NCI-H2171 treated with DMSO at 0.1 percent for 48 hours (cell line): ENCODE data around the gene MAP4K2.

Source experiments
- DNase-seq: peaks from one replicate; lab custom pipeline; 2025; lab: John Stamatoyannopoulos, UW

Gene MAP4K2

DNA sequence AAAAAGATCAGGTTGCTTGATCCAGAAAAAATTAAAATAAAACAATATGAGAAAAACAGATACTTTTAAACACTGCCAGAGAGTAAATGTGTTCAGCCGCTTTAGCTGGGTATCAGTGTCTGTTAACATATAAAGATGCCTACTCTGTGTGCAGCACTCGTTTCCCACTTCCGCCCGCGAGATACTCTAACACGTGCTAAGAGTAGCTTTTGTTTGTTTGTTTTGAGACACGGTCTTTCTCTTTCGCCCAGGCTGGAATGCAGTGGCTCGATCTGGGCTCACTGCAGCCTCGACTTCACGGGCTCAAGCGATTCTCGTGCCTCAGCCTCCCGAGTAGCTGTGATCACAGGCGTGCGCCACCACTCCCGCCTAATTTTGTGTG, 7.9 kb upstream of the MAP4K2 start:
- no peak for DNase-seq

DNA sequence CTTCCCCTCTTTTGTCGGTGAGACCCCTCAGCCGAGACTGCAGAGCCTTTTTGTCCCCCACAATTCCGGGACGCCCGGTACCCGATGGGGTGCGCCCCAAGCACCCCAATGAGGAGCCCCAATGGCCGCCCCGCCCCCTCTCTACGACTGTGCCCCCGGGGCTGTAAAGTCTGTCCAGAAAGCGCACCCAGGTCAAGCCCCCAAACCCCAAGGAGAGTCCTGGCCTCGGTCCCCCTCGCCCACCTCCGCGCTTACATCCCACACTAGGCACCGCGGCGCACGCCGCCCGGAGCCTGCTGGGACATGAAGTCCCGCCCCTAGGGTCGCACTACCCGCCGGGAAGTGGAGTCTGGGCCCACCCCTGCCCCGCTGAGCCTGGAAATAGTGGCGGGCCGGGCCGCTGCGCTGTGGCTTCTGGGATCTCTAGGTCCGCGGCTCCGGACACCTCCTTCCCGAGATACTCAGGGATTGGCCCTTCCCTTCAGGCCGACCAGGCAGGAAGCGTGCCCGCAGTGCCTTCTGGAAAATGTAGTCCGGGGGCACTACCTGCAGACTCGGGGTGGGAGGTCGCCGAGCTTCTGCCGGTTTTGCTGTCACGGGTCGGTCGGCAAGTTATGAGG, 7.4 kb upstream of the MAP4K2 start, which contains the start of gene MEN1:
TSS of gene MEN1 (minus strand) at position 281 of the 620 bp plus-strand sequence. CDS start 442 bp downstream, outside the sequence.
- DNase-seq, result peak; percentile 97

DNA sequence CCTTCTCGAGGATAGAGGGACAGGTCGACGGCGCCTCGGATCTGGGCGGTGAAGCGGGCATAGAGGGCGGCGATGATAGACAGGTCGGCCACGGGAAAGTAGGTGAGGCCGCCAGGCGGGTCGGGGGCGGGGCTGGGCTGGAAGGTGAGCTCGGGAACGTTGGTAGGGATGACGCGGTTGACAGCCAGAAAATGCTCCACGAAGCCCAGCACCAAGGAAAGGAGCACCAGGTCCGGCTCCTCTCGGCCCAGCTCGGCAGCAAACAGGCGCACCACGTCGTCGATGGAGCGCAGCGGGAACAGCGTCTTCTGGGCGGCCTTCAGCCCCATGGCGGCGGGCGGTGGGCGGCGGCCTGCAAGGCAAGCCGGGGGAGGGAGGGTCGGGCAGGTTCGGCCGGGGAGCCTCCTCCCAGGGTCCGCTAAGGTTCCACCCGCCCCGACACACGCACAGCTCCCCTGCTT, 6.8 kb upstream of the MAP4K2 start:
- peak; percentile 11 for DNase-seq

DNA sequence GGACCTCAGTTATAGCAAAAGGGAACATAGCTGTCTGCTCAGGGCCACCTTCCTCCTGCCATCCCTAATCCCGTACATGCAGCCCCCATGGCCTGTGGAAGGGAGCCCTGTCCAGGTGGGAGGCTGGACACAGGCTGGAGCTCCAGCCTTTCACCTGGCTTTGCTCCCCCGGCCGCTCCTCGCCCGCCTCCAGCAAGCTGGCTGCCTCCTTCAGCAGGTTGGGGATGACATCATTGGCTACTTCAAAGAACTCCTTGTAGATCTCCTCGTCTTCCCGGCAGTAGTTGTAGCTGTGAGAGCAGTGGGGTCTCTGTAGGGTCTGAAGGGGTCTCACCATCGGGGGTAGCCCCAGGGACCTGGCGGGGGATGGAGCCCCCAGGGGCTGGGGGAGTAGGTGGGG, 2.5 kb upstream of the MAP4K2 start:
- DNase-seq, result no peak

DNA sequence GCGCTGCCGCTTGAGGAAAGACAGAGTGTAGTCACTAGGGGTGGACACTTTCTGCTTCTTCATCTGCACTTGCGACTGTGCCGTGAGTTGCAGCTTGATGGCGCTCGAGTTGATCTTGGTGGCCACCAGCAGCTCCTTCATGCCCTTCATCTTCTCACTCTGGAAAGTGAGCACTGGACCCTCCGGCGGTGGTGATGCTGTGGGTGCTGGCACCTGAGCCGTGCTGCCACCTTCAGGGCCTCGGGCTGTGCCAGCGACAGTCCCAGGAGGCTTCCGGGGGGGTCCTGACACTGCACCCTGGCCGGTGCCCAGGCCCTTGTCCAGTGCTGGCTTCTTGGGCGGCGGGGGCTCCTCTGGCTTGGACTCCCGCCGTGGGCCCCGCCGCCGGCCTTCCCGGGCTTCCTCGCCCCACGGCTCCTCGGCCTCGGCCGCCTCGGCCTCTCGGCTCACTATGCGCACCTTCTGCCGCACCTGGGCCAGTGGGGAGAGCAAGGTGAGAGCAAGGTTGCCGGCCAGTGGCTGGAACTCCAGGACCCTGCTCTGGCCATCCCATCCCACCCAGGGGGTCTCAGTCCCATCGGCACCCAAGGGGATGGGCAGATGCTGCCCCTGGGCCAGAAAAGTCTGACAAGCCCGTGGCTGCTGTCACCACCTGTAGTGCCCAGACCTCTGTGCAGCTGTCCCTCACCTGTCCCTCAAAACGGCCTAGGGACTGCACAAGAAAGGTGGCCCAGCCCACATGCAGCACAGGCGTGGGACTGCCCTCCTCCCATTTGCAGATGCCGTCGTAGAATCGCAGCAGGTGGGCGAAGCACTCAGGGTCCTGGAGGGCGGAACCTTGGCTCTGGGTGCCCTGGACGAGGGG, 1.6 kb upstream of the MAP4K2 start:
- no peak for DNase-seq

DNA sequence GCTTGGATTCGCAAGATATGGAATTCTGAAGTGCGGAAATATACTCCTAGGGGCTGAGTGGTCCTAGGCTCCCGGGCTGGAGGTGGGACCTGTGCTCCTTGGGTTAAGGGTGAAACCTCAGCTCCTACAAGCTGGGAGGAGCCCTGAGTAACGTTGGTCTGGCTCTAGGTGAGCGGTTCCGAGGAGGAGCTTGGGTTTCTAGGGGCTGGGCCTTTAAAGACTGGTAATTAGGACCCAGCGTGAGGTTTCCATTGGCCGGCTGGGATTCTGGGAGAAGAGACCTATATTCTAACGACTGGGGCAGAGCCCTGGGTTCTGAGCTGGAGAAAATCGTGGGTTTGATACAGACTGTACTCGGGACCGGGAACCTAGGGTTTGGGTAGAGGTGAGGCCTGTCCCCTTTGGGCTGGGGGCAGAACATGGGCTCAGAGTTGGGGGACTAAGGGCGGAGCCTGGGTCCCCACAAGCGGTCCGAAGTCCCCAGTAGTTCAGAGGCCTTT, 882 bp upstream of the MAP4K2 start:
- DNase-seq, result no peak

DNA sequence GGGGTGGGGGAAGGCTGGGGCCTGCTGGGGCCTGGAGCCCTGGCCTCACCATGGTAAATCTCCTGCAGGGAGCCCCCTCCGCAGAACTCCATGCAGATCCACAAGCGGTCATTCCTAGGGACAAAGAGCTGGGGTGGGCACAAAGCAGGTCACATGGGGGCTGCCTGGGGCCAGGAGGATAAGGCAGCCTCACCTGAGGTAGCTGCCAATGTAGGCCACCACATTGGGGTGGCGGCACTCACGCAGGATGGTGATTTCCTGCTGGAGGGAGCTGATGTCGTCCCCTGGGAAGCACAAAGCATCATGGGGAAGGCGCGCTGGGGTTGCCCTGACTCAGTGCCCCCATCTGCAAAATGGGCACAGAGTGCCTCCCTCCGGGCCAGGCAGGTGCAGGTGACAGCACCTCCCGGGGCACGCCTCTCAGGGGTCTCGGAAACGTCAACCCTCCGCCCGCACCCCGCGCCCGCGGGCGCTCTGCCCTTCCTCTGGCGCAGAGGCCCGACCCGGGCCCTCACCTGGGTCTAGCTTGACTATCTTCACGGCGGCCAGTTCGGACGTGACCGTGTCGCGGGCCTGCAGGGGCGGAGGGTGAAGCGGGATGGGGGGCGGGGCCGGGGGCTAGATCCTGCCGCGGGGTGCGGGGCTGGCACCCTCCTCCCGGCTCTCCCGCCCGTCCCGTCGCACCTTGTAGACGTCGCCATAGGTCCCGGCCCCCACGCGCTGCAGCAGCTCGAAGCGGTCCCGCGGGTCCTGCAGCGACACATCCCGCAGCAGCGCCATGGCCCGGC, 450 bp downstream of the MAP4K2 start:
- no peak for DNase-seq

DNA sequence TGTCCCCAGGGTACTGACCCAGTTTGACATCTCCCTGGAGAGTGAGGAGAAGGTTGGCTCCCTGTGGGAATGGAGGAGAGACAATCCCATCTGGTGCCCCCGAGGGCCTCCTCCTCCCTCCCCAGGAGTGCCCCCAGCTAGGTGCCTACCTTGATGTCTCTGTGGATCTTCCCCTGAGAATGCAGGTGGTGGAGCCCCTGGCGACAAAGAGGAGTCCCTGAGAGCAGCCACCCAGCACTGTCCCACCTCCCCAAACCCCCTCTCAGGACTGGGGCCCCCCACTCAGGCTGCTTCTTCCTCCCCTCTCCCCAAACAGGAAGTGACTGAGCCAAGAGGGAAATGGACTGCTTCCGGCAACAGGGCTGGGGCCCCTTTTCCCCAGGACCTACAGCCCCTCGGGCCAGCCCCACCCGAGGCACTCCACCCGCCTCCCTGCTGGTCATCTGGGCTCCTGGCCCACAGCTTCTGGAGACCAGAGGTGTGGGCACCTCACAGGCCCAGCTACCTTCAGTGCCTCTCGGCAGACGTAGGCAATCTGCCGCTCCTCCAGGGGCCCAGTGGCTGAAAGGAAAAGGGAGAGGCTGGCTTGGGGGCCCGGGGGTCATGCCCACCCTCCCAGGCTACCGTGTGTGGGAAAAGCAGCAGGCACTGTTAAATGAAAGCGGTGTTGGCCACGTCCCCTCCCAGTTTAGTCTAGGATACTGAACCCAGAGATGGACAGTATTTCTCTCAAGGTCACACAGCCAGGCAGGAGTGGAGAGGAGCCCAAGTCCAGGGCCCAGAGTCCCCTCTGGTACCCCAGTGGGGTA, 1.2 kb downstream of the MAP4K2 start:
- DNase-seq, result no peak

DNA sequence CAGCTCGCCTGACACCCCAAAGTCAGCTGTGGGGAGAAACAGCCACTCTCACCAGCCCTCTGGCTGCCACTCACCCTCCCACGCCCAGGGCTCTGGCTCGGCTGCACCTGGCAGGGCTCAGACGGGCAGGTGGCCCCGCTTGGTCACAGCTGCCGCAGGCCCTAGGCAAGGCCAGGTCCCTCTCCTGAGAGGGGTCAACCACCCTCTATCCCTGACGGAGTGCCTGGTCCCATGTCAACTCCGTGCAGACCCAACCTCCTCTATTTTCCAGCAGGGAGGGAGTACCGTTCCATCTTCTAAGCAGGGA, 1.9 kb downstream of the MAP4K2 start:
- no peak for DNase-seq

DNA sequence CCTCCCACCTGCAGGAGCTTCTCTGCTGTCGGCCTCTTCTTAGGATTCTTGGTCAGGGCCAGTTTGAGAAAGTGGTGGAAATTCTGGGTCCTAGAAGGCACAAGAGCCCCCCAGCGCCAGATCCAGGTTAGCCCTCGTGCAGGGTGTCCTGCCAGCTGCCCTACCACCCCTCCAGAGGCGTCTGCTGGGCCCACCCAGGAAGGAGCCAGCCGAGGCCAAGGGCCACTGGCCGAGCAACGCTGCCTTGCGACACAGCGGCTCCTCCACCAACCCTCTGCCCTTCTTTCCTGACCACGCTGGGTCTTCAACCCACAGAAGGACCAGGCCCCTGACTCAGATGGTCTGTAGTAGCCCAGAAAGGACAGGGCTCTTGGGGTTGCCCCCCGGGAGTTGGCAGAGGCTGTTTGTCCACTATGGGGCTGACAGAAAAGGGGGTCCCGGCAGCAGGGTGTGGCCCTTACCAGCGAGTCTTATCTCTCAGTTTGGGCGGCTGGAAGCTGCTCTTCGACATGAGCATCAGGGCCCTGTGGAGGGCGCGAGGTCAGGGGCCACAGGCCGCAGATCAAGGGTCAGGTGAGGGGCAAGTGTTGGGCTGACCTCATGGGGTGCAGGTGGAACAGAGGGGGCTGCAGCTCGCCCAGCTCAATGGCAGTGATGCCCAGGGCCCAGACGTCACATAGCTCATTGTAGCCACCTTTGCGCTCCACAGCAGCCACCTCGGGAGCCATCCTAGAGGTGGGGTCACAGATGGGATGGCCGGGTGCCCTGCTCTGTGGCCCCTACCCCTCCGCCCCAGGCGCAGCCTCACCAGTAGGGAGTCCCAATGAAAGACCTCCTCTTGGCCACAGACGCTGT, 2.5 kb downstream of the MAP4K2 start:
- DNase-seq, result no peak

DNA sequence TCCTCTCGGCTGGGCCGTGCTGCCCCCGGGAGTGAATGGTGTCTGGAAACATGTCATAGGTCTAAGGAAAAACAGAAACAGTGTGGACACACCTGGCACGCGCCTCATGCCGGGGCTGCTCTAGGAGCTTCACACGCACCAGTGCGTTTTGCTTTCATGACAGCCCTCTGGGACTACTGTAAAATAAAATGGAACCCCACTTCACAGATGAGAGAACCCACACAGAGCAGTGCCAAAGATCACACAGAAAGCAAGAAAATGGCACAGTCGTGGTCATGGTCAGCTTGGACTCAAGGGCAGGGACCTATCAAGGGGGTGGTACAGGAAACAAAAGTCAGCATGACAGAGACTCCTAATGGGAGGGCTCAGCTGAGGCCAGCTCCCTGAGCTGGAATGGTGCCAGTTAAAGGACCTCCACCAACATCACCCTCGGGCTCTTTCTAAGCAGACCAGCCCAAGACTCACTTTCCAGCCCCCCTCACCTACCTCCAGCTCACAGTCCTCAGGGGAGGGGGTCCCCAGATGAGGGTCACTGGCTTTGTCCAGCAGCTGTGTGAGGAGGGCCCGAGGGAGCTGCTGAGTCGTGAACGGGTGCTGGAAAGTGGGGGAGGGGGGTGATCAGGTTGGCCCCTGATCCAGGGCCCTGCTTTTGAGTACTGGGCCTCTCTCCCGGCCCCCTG, 3.3 kb downstream of the MAP4K2 start:
- no peak for DNase-seq

DNA sequence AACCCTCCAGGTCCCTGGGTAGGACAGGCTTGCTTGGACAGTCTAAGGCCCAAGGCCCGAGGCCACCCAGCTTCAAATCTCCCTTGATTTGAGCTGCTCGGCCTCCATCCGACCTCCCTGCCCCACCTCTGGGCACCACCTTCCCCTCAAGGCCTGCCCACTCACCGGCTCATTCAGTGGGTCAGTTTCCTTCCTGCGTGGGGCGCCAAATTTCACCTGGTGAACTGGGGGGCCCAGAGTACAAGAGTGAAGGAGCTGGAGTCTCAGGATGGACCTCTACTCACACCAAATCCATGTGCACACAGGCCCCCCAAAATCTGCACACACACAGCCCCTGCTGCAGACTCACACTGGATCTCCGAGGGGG, 3.8 kb downstream of the MAP4K2 start:
- DNase-seq, result no peak

DNA sequence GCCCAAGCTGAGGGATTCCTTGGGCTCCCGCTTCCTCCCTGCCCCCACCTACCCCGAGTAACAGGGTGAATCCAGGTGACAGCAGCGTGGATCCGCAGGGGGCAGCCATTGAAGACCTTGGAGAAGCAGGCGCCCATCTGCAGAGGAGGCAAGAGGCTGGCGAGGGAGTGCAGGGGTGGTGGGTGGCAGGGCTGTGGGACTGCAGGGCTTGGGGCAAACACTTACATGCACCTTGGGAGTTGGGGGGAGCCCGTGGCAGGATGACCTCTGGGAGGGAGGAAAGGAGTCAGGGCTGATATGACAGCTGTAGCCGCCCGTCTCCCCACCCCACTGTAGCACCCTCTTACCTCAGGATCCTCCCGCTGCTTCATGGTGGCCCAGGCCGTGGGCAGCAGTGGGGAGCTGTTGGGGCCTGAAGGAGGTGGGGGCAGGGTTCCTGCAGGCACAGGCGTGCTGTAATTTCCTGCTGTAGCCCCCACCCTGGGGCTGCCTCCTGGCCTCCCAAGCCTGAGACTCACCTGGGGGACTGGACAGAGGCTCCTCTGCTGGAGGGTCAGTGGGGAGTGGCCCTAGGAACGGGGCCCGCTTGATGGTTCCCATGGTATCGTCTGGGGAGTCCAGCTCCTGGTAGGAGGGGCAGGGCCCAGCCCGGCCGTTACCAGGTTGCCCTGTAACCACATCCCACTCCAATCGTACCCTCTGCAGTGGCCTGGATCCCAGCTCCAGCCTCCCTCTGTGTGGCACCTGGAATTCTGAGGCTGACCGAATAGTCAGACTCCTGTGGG, 6.1 kb downstream of the MAP4K2 start:
- DNase-seq, result no peak

DNA sequence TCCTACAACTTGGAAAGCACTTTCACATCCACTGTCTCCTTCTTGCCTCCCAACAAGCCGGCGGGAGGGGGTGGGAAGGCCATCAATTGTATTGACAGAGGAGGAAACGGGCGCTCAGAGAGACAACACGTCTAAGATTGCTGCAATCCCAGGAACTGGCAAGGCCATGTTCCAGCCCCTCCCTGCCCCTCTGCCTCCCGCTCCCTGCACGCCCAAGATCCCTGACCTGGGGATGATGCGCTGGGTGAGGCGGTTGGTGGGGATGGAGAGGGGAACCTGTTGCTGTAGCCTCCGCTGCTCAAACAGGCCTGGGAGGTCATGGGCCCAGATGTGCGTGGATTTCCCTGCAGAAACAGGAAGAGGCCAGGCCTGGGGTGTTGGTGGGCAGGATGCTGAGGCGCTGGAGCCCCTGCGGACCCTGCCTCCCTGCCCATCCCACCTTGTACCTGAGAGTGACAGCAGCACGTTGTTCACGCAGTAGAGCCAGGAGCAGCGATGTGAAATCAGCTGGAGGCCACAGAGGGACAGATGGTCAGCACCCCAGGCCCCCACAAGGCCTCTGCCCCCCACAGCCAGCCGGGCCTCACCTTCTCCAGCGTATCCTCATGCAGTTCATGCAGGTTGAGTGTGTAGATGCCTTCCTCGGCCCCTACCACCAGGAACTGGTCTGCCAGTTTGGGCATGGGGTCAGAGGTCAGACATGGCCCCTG, 6.8 kb downstream of the MAP4K2 start:
- DNase-seq, result no peak

DNA sequence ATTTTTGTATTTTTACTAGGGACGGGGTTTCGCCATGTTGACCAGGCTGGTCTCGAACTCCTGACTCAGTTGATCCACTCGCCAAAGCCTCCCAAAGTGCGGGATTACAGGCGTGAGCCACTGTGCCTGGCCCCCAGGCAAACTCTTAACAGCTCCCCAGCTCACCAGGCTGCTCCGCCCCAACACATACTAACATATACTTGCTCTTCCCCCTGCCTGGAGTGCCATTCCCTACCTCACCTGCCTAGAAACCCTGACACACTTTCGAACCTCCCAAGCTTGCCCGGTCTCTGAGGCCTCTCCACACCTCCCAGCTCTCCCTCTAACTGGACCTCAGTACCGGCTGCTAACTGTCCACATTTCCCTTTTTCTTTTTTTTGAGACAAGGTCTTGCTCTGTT, 8.5 kb downstream of the MAP4K2 start:
- no peak for DNase-seq

DNA sequence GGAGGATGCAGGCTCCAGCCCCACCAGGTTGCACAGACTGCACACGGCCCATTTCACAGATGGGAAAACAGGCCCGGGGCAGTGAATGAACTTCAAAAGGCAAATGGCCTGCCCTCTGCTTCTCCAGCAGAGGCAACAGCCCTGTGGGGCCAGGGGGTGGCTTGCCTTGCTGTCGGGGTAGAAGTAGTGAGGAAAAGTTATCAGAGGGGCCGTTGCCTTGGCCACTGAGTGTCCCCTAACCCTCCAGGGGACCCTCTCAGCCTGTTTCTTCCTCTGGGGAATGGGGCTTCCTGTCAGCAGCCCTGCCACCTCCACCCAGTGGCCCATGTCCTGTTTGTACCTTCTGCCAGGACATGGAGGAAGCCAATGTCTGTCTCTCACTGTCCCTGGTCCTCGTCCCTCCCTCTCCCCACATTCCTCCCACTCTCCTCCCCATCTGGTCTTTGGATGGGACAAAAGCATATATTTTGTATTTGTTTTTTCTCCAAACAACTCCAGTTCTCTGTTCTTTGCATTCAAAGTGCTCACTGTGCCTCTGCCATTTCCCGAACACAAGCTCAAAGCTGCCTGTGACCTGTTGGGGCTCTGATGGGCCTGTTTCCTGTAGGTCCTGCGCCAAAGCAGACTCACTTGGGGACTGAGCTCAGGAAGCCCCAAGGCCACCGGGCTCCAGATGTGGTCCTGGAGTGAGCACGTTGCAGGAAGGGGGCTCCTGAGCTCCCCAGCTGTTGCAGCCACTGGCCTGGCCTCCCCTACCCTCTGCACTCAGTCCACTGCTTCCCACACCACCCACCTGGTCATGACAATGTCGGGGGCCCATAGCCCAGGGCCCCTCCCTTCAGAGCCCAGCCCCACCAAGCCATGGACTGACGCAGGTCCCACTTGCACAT, 9.5 kb downstream of the MAP4K2 start:
- no peak for DNase-seq

DNA sequence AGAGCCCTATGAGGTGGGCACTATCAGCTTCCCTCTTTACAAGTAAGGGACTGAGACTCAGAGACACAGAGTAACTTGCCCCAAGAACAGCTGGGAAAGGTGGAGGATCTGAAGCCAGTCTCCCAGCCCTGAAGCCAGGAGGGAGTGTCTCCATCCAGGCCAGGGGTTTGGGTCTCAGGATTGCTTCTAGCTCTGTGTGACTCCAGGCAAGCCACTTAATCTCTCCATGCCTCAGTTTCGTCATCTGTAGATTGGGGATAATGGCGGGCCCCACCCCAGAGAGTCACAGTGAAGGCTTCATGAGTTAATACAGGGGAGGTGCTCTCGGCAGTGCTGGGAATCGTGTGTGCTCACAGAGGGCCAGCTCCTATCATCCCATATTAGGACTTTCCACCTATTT, 10.5 kb downstream of the MAP4K2 start:
- no peak for DNase-seq

DNA sequence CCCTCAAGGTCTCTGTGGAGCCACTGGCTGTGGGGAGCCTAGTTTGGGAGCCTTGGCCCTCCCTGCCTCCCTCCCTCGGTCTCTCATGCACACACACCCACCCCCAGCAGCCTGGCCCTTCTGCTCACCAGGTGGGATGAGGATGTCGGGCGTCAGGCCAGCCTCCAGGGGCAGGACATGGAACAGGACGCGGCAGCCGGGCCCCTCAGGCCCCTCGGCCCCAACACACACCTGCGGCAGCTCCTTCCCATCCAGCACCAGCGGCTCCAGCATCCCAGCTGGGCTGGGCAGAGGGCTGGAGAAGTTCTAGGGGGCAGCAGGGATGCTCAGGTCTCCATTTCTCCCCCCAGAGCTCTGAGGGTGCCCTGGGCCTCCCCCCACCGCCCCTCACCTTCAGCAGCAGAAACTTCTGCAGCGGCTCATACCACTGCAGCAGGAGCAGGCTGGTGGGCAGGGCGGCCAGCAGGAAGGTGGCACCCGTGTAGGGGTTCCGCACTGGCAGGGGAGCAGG, 11.2 kb downstream of the MAP4K2 start:
- DNase-seq, result no peak
